Measurements from ENCODE around the gene AMPD2. TPM values are rescaled to one million over a fixed set of nuclear protein-coding genes. Genes with fewer than 3 reads are reported as not detected.

AMPD2 gene
- total RNA-seq, 1 experiment from 2014 or later: 69.9 TPM

GRCh38 chr1:109627692-109628399 lies 8.2 kb downstream of the AMPD2 start:
- no peaks in the 10 kb centered on the region for H3K9me2 ChIP-seq (ENCODE audit: insufficient read depth)
- intact Hi-C loops (cut with micrococcal nuclease): no loop called here
- no peak overlapping the region for H3K27ac ChIP-seq (ENCODE audit: low read depth, low read length)
- no peaks in the 10 kb centered on the region for H3K27me3 ChIP-seq (ENCODE audit: insufficient read depth, low read length)
- ChIA-PET CTCF (interaction anchor here (1.3 to 1.8 kb wide), 2 partner anchors 9 to 12 kb away, joined by 3 to 5 read pairs; no protein-coding TSS in a partner anchor), POLR2A (no interaction called here), RAD21 (ENCODE audit: low non-redundant PET in 1 of 2, low total read pairs in 2 of 2, uncharacterized antibody in 2 of 2, unreplicated experiment in 2 of 2) (no interaction called here)
- H3K9ac ChIP-seq (ENCODE audit: low read length): no peak overlapping the region
- no TSS peak for BruUV-seq (replicated peaks)
- no peak for DNase-seq (ENCODE audit: low read depth, low spot score)
- no peak overlapping the region for H2AFZ ChIP-seq (ENCODE audit: low read depth, low read length, poor library complexity, severe bottlenecking)
- ATAC-seq: no peak
- H3K36me3 ChIP-seq (ENCODE audit: control insufficient read depth in 1 of 2, insufficient read depth in 2 of 2, low read length in 2 of 2): peaks cover 6 to 20% of the 10 kb centered on the region in 2 experiments; a peak in 3 of 4 replicates
- H3K79me2 ChIP-seq (ENCODE audit: insufficient read depth, low read length): peaks cover 20% of the 10 kb centered on the region
- H3K4me2 ChIP-seq (ENCODE audit: low read length): no peak overlapping the region
- H3K4me1 ChIP-seq (ENCODE audit: control insufficient read depth in 1 of 2, insufficient read depth in 2 of 2, low read length in 2 of 2): peaks cover under 1 to 9% of the 10 kb centered on the region in 2 experiments; a peak in 2 of 4 replicates
- TF ChIP-seq SRF (IDR thresholded peaks at IDR 0.05; ENCODE audit: low read depth) (no peak), EZH2phosphoT487 (IDR thresholded peaks at IDR 0.05; ENCODE audit: borderline replicate concordance) (no peak), ZNF274 (IDR thresholded peaks at IDR 0.05; ENCODE audit: low read depth, low read length) (no peak), JUND (IDR thresholded peaks at IDR 0.05) (no peak), FOSL1 (IDR thresholded peaks at IDR 0.05; ENCODE audit: low read depth) (no peak), POLR2AphosphoS5 (IDR thresholded peaks at IDR 0.05; ENCODE audit: low read depth, low read length) (no peak), TCF7L2 (IDR thresholded peaks at IDR 0.05; ENCODE audit: borderline replicate concordance, extremely low read depth, insufficient read depth, insufficient read length) (no peak), EGR1 (IDR thresholded peaks at IDR 0.05; ENCODE audit: low read depth) (no peak), SIN3A (IDR thresholded peaks at IDR 0.05; ENCODE audit: low read depth) (no peak), RAD21 (IDR thresholded peaks at IDR 0.05; ENCODE audit: low read depth) (no peak), ZFX (IDR thresholded peaks at IDR 0.05) (no peak), SP1 (IDR thresholded peaks at IDR 0.05; ENCODE audit: low read depth) (no peak), POLR2A (IDR thresholded peaks at IDR 0.05; ENCODE audit: borderline replicate concordance, extremely low read depth, insufficient read depth, insufficient read length) (no peak), EZH2 (IDR thresholded peaks at IDR 0.05) (no peak), CTCF (IDR thresholded peaks at IDR 0.05 in 2 of 3, conservative IDR thresholded peaks at IDR 0.05 in 1 of 3; ENCODE audit: borderline replicate concordance in 1 of 3, insufficient read depth in 1 of 3, low read depth in 2 of 3, low read length in 2 of 3) (no peak), ELF1 (IDR thresholded peaks at IDR 0.05; ENCODE audit: borderline replicate concordance, low read depth) (no peak), REST (IDR thresholded peaks at IDR 0.05; ENCODE audit: low read depth) (no peak)
- TF ChIP-seq, protein P1, sequence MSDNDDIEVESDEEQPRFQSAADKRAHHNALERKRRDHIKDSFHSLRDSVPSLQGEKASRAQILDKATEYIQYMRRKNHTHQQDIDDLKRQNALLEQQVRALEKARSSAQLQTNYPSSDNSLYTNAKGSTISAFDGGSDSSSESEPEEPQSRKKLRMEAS (IDR thresholded peaks at IDR 0.05): no peak
- no peaks in the 10 kb centered on the region for H3K9me3 ChIP-seq (ENCODE audit: control insufficient read depth in 1 of 2, insufficient read depth in 1 of 2, low read depth in 1 of 2, low read length in 2 of 2)
- no peak overlapping the region for H3K4me3 ChIP-seq (replicated peaks in 1 of 2; ENCODE audit: low read depth in 1 of 2, low read length in 2 of 2)
- H4K20me1 ChIP-seq (ENCODE audit: insufficient read depth): no peaks in the 10 kb centered on the region
